Stimulated activated CD8-positive, alpha-beta memory T cell treated with anti-CD3 and anti-CD28 coated beads, Interleukin-4, amount 100 ng/mL, for 48 hours (primary cell): Measurements from ENCODE around the gene CHST10.
"Not testable (repeated sequence)": the region's sequence is repeated elsewhere in the genome, so short reads cannot be mapped to it uniquely, and the experiment has no call there.

ENCODE experiments used
- DNase-seq: peaks from one replicate; pipeline ENCODE4 v3.0.0-alpha.2; 2020

The CHST10 gene

DNA sequence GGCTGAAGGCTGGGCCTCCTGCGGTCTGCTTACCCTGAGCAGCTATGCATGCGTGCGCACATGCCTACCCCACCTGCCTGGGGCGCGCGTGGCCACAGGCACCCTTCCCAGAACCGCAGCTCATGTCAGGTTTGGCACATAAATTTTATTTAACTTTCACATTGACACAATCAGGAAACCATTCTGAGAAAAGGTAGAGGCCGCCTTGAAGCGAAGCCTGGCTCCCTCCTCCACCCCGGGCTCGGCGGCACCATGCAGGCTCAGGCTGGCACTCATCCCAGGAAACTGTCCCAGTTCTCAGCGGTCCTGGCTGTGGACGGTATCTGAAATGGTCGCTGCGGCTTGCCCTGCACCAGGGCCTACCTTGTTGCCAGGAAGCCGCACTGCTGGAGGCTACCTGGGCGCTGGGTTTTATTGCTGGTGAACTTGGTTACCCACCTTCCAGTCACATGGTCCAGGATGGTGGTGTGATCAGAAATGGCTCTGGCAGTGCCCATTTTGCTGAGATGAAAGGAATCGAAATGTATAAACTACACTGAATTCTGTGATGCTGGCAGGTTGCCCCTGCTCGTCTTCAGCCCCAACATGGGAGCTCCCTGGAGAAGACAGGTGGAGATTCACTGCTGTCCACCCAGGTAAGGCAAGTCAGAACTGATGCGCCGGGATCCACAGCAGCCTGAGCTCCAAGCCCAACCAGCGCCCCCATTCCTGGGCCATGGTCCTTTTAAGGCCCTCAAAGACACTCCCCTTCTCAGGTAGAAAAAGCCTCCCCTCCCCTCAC is 25.5 kb downstream of the CHST10 start:
- no peak for DNase-seq

DNA sequence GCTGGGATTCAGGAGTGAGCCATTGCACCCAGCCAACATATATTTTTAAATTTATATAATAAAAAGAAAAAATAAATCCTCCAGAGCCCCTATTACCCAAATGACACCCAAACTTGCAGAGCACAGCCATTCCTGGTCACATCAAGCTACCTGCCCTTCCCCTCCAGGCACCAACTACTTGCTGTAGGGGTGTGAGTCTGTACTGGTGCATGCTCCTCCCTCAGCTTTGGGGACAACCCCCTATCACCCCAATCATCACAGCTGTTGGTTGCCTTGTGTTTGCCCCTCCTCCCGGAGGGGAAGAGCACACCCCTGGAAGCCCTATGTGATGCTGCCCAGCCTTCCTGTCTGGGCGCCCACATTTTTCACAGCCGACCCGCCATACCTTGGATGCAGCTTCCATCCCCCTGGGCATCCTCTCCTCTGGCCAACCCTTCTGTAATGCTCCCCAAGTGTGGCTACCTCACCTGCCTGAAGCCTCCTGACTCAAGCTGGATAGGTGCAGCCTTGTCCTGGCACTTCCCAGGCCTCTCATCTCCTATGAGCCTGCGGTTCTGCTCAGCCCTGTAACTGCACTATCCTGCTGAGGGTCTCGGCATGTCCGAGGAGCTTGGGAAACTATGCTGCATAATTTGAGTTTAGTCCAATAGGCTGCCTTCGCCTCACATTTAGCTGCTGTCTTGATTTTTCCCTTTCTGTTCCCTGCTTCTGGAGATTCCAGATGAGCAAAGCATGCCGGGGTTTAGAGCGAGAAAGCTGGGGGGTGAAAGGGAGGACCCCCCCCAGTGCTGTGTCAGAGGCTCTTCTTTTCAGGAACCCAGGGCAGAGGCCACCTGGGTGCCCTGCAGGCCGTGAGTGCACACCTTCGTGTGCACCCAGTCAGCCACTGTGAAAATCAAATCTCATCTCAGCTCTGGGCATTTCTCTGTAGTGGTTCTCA is 27.2 kb downstream of the CHST10 start:
- DNase-seq = no peak

DNA sequence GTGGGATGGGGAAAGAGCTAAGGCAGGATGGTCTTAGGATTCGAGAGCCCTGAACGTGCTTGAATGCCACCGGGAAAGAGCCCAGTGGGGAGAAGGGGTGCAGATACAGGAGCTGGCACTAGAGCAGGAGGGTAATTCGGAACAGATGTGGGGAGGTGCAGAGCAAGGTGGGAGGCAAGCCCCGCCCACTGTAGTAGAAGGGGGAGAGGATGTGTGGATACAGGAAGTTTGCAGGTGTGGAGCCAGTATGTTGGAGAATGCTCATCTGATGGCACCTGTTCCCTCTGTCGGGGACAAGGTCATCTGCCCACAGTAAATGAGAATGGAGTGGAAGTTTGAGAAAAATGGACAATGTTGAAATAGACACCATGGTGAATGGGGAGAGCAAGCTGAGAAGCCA is 28.8 kb downstream of the CHST10 start:
- DNase-seq = no peak

DNA sequence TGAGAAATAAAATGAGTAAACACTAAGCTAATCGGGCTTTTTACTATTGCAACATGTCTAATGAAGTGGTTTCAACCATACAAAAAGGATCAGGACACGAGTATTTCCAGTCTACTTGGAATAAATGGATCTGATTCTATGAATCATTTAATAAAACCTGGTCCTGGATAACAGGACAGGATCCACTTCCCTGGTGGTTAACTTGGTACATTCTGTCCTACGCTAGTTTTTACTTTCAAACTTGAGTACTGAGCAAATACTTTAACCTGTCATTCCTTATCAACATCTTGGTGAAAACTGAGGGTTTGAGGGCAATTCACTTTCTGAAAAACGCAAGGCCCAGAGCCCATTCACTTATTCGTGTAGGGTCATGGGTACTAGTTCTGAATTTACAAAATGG is 33.5 kb downstream of the CHST10 start:
- no peak for DNase-seq

DNA sequence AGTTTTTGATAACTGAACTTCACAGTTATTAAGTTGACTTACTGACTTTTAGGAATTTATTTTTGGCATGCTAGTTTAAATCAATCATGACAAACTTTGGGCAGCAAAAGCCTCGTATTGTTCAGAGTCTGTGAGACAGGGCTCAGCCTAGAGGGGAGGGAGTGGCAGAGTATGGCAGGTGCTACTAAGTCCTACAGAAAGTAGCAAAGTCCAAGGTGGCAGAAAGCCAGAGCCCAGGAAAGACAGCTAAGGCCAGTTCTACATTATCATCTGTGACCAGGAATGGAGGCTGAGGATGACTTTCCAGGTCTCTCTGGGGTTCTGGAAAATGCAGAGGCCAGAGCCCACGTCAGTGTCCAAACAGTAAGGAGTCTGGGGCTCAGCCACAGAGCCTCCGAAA is 34.2 kb downstream of the CHST10 start:
- no peak for DNase-seq

DNA sequence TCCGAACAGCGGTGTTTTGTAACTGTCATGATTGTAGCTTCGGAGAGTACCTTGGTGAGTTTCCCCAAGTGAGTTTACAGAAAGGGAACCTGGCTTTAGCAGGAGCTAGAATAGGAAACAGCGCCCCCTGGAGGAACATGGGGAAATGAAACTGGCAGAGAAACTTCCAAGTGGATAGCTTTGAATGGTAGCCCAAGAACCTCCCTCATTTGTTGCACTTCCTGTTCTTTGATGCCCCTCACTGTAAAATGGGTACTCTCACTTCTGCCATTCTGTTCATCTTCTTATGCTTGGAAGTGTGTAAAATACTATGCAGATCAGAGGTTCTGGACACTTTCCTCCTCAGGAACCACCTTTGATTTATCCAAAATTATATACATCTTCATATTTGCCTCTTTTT is 36.2 kb downstream of the CHST10 start:
- peak; percentile 91 for DNase-seq

DNA sequence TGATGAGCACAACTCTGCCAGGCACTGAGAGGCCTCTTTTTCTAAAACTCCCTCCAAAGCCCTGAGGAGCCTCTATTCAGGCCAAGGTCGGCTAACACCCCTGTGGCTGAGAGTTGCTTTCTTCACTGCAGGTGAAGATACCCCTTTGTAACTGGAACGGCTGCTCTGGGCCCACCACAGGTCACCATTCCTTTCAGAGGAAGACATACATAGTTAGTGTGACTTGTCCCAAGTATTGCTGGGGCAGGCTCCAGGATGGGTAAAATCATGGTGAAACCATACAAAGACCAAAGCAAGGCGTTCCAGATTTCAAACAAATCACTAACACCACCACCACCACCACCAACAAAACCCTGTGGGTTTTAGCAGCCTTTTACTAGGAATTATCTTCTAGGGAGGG is 36.8 kb downstream of the CHST10 start:
- DNase-seq = no peak

DNA sequence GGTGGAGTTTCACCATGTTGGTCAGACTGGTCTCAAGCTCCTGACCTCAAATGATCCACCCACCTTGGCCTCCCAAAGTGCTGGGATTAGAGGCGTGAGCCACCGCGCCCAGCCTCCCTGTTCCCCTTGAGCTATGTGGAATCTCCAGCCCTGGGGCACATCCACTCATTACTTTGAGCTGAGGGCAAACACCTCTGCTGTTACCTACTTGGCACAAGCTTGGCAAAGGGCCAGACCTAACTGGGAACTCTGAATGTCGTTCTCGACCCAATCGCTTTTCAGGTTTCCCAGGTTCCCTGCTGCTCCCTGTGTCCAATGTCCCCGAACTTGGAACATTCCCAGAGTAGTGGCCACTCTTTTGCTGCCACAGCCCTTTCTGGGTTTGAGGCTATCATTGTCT is 40.6 kb downstream of the CHST10 start:
- DNase-seq = no peak

DNA sequence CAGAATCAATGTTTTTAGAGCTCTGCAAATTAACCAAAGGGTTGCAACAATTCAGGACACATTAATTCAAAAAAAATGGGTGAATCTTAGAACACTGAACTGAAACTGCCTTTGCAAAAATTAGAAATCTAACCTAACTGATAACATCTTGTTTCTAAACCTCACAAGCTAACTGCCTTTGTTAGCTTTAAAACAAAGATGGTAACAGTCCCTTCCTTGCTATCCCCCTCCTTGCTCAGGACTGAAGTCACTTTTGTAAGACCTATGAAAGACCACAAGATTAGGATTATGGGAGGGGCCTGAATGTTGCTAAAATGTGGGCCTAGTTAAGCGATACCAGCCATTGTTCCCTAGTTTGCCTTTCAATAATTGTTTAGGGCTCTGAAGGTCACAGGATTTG is 50.3 kb downstream of the CHST10 start:
- no peak for DNase-seq

DNA sequence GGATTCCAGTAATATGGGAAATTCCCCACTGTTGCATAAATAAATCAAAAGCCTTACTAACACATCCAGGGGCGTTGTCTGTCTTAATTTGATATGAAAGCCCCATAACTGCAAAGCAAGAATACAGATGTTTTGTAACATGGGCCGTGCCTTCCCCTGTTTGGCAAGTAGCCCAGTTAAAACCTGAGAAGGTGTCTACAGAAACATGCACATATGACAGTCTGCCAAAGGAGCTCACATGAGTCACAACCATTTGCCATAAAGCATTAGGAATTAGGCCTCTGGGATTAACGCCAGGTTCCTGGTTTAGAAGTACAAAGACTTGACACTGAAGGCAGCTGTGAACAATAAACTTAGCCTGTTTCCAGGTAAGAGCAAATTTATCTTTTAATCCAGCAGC is 52.0 kb downstream of the CHST10 start:
- DNase-seq = no peak

DNA sequence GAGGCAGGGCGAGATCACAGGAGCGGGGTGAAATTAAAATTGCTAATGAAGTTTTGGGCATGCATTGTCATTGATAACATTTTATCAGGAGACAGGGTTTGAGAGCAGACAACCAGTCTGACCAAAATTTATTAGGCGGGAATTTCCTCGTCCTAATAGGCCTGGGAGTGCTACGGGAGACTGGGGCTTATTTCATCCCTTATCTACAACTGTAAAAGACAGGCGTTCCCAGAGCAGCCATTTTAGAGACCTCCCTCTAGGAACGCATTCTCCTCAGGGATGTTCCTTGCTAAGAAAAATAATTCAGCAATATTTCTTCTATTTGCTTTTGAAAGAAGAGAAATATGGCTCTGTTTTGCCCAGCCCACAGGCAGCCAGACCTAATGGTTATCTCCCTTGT is 55.2 kb downstream of the CHST10 start:
- DNase-seq = not testable (repeated sequence)

DNA sequence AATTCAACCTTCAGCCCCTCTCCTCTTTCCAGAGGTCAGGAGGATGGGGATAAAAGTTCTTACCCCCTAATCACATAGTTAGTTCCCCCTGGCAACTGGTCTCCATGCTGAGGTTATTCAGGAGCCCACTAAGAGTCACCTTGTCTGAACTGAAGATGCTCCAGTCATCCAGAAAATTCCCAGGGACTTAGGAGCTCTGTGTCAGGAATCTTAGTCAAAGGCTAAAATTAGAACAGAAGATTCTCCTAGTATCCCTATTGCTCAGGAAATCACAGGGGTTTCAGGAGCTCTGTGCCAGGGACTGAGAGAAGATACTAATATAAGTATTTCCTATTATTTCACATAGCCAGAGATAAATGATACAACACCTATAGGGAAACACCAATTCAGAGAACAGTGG is 57.9 kb downstream of the CHST10 start:
- no peak for DNase-seq

DNA sequence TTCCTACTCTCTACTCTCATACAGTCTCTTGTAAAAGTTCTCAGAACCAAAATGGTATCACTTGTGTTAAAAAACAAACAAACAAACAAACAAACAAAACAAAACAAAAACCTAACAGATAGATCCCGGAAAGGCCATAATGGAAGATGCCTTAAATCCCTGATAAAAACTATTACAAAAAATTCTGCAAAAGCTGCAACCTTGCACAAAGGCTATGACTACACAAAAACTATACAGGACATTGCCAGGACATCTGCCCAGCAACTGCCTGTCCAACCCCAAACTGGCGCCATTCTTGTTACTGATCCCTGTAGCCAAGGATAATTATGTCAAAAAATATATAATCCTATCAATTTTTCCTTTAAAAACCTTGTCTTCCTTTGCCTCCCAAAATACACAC is 58.9 kb downstream of the CHST10 start:
- DNase-seq = no peak

DNA sequence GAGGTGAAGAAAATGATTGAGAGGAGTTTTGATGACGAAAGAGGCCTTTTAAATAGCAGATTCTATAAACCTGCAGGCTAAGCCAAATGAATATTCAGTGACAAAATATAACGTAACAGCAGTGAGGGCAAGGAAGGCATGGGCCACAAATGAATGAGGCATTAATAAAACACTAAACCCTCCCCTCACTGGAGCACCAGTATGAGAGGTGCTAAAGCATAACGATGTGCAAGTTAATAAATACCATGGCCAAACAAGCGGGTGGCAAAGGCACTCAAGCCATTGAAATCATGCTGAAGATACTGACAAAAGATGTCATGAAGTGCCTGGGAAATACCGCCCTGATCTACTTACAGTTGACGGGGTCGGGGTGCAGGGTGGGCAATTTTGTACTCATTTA is 64.9 kb downstream of the CHST10 start:
- no peak for DNase-seq

DNA sequence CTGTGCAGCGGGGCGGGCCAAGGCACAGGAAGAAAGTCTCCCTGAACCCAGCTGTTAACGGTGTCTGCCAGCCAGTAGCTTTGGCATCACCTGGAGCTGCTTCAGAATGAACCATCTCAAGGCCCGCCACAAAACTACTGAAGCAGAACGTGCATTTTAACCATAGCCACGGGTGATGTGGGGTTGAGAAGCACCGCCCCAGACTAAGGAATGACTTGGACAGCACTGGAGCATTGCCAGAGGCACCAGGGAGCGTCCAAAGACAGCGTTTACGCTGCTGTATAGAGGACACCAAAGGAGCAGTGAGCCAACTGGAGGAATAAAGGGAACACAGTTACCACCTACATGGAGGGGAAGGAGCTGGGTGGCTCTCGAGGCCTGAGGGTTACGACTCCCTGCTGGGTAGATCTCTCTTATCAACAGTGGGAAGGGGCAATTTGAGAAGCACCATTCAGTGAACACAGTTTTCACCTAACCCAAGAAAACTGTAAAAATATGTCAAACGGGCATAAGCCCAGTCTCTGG is 66.7 kb downstream of the CHST10 start:
- DNase-seq = no peak

DNA sequence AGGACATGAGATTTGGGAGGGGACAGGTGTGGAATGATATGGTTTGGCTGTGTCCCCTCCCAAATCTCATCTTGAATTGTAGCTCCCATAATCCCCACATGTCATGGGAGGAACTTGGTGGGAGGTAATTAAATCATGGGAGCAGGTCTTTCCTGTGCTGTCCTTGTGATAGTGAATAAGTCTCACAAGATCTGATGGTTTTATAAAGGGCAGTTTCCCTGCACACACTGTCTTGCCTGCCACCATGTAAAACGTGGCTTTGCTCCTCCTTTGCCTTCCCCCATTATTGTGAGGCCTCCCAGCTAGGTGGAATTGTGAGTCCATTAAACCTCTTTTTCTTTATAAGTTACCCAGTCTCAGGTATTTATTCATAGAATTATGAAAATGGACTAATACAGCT is 72.3 kb downstream of the CHST10 start:
- DNase-seq = not testable (repeated sequence)

DNA sequence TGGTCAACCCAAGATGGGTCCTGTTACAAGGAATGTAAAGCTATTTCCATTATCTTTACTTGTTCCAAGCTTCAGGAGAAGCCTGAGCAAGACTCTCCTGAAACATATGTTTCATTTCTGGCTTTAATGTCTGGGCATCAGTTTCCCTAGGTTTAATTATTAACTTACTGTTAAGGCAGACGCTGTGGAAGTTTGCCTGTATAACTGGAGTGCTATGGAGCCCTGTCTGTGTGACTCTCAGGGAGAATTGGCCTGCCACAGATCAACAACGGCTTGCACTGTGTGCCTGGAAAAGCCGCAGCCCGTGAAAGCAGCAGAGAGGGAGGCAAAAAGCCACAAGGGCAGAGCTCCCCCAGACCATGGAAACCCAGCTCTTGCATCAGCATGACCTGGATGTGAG is 73.0 kb downstream of the CHST10 start:
- DNase-seq = no peak

DNA sequence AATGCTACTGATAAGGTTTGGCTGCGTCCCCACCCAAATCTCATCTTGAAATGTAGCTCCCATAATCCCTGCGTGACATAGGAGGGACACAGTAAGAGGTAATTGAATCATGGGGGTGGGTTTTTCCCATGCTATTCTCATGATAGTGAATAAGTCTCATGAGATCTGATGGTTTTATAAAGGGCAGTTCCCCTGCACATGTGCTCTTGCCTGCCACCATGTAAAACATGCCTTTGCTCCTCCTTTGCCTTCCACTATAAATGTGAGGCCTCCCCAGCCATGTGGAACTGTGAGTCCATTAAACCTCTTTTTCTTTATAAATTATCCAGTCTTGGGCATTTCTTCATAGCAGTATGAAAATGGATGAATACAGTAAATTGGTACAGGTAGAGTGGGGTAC is 75.0 kb downstream of the CHST10 start:
- not testable (repeated sequence) for DNase-seq
